ENCODE data around the gene AGMO.

DNA sequence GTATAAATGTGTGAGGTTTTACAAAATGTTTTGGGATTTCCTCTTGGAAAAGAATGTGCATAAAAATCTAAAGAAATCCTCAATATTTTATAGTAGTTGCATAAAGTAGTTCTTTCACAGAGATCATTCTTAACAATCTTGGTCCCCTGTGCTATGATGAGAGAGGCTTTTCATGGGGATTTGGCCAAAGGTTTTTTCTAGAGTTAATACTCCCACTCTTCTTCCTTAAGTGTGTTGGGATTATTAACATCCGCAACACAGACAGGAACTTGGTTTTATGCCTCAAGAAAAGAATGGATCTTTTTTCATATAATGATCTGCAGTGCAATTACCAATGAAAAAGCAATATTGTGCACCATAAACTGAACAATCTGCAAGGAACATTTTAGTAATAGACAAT lies 71.5 kb downstream of the AGMO start:
- TF ChIP-seq, protein P1, sequence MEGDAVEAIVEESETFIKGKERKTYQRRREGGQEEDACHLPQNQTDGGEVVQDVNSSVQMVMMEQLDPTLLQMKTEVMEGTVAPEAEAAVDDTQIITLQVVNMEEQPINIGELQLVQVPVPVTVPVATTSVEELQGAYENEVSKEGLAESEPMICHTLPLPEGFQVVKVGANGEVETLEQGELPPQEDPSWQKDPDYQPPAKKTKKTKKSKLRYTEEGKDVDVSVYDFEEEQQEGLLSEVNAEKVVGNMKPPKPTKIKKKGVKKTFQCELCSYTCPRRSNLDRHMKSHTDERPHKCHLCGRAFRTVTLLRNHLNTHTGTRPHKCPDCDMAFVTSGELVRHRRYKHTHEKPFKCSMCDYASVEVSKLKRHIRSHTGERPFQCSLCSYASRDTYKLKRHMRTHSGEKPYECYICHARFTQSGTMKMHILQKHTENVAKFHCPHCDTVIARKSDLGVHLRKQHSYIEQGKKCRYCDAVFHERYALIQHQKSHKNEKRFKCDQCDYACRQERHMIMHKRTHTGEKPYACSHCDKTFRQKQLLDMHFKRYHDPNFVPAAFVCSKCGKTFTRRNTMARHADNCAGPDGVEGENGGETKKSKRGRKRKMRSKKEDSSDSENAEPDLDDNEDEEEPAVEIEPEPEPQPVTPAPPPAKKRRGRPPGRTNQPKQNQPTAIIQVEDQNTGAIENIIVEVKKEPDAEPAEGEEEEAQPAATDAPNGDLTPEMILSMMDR (IDR thresholded peaks at IDR 0.05), result no peak
- TF ChIP-seq POLR2AphosphoS5 (IDR thresholded peaks at IDR 0.05) (no peak), POLR2A (IDR thresholded peaks at IDR 0.05) (no peak)

Data from prostate gland (tissue), 2 donors.